B cell (primary cell): ENCODE data around the gene ERRFI1. TPM values are rescaled to one million over a fixed set of nuclear protein-coding genes. Genes with fewer than 3 reads are reported as not detected.

Source experiments
- ATAC-seq: fragments of 200-7000 bp; cut with Tn5 transposase; one replicate; pipeline ENCODE4 v1.10.0; 2021; ENCODE audit warnings: low read depth, mild to moderate bottlenecking, moderate number of reproducible peaks, moderate library complexity
- CTCF ChIA-PET: fragments of 350-600 bp; sonication (Branson Sonifier 250); formaldehyde crosslinking; loops from one replicate; lab custom pipeline; 2021; ENCODE audit warnings: antibody characterized with exemption, inconsistent platforms; lab: Charles Lee
- POLR2A ChIA-PET: fragments of 350-600 bp; sonication (Branson Sonifier 250); formaldehyde crosslinking; loops from one replicate; lab custom pipeline; 2021; ENCODE audit warnings: antibody characterized with exemption; lab: Charles Lee
- DNase-seq: peaks from one replicate; pipeline ENCODE4 v3.0.0; 2013
- H2AFZ ChIP-seq: 2 replicates; pipeline ENCODE4 v1.6.1; 2012; ENCODE audit warnings: mild to moderate bottlenecking, low read depth, low read length; ENCODE audit not compliant: insufficient read depth, poor library complexity, severe bottlenecking
- H3K27ac ChIP-seq, 2 donors: 1 replicate in 1 of 2; 2 replicates in 1 of 2; pipeline ENCODE4 v1.5.1; 2012 to 2013; ENCODE audit warnings: low read length in 2 of 2, mild to moderate bottlenecking in 2 of 2, moderate library complexity in 1 of 2
- H3K27me3 ChIP-seq, 4 experiments: fragments of 200-600 bp in 1 of 4; sonication (generic) in 1 of 4; replicated peaks in 1 of 4; 1 replicate in 2 of 4; 2 replicates in 2 of 4; pipeline versions ENCODE4 v1.6.1 to v1.7.0; 2013 to 2016; ENCODE audit warnings: low read length in 3 of 4, mild to moderate bottlenecking in 2 of 4, mixed read lengths in 1 of 4, moderate library complexity in 1 of 4; ENCODE audit not compliant: insufficient read depth in 4 of 4, control insufficient read depth in 3 of 4; ENCODE audit errors: control extremely low read depth in 1 of 4
- H3K36me3 ChIP-seq, 2 experiments: replicated peaks in 1 of 2; 1 replicate in 1 of 2; 2 replicates in 1 of 2; pipeline versions ENCODE4 v1.6.1 to v1.7.1; 2013; ENCODE audit warnings: low read length in 1 of 2; ENCODE audit not compliant: insufficient read depth in 2 of 2, control insufficient read depth in 1 of 2; ENCODE audit errors: control extremely low read depth in 1 of 2, extremely low read depth in 1 of 2
- H3K4me1 ChIP-seq, 2 donors: fragments of 200-600 bp in 1 of 2; sonication (generic) in 1 of 2; 1 replicate in 1 of 2; 2 replicates in 1 of 2; pipeline versions ENCODE4 v1.5.1 to v1.6.1; 2013 to 2017; ENCODE audit warnings: low read length in 2 of 2; ENCODE audit not compliant: control insufficient read depth in 2 of 2, insufficient read depth in 2 of 2
- H3K4me2 ChIP-seq: replicated peaks from 2 replicates; pipeline ENCODE3; 2012; ENCODE audit warnings: mild to moderate bottlenecking, low read depth, low read length; ENCODE audit not compliant: poor library complexity, severe bottlenecking
- H3K4me3 ChIP-seq, 5 experiments: fragments of 200-600 bp in 1 of 5; sonication (generic) in 1 of 5; 1 replicate in 3 of 5; 2 replicates in 2 of 5; pipeline versions ENCODE4 v1.5.1 to v1.7.0; 2011 to 2016; ENCODE audit warnings: low read length in 4 of 5, mild to moderate bottlenecking in 4 of 5, low read depth in 2 of 5, control low read depth in 1 of 5, moderate library complexity in 1 of 5; ENCODE audit not compliant: insufficient read depth in 1 of 5; ENCODE audit errors: control extremely low read depth in 1 of 5, extremely low read depth in 1 of 5
- H3K79me2 ChIP-seq: fragments of 200-600 bp; sonication (generic); one replicate; pipeline ENCODE4 v1.6.0; 2016; ENCODE audit warnings: low read length; ENCODE audit not compliant: control insufficient read depth, insufficient read depth
- H3K9ac ChIP-seq: fragments of 200-600 bp; sonication (generic); 2 replicates; pipeline ENCODE4 v1.6.1; 2017; ENCODE audit warnings: mild to moderate bottlenecking, low read length, moderate library complexity
- H3K9me3 ChIP-seq, 3 donors: one replicate each; pipeline versions ENCODE4 v1.6.1 to v1.7.1; 2013; ENCODE audit warnings: low read length in 2 of 3; ENCODE audit not compliant: control insufficient read depth in 2 of 3, insufficient read depth in 1 of 3; ENCODE audit errors: control extremely low read depth in 1 of 3
- H4K20me1 ChIP-seq: 2 replicates; pipeline ENCODE4 v1.6.0; 2012; ENCODE audit warnings: mild to moderate bottlenecking, low read length; ENCODE audit not compliant: insufficient read depth, control insufficient read depth, poor library complexity, severe bottlenecking
- H3K27ac Mint-ChIP-seq: one replicate; pipeline ENCODE4 v1.8.0; 2021; ENCODE audit warnings: mixed read lengths
- H3K27me3 Mint-ChIP-seq: one replicate; pipeline ENCODE4 v1.8.0; 2021; ENCODE audit warnings: mixed read lengths
- H3K4me1 Mint-ChIP-seq: one replicate; pipeline ENCODE4 v1.8.0; 2021; ENCODE audit warnings: mixed read lengths
- H3K4me3 Mint-ChIP-seq: one replicate; pipeline ENCODE4 v1.8.0; 2021; ENCODE audit warnings: mixed read lengths
- H3K9me3 Mint-ChIP-seq: one replicate; pipeline ENCODE4 v1.8.0; 2022; ENCODE audit warnings: mixed read lengths; ENCODE audit not compliant: insufficient read depth
- EZH2 ChIP-seq: IDR thresholded peaks from 2 replicates; pipeline ENCODE4 v1.6.1; 2012; ENCODE audit warnings: borderline replicate concordance, low read depth, mild to moderate bottlenecking, moderate library complexity, low read length; ENCODE audit not compliant: insufficient read depth, poor library complexity, severe bottlenecking
- WGBS: methylation state at CpG from one replicate; pipeline ENCODE4 v1.1.5; 2013; ENCODE audit warnings: missing lambda C conversion rate; ENCODE audit not compliant: insufficient coverage; 5-methylcytosine and 5-hydroxymethylcytosine counted together
- intact Hi-C: fragments of 100-400 bp; cut with micrococcal nuclease; formaldehyde crosslinking; loops from one replicate; pipeline ENCODE4 v1.10.0; 2022
- polyA plus RNA-seq: library from polyadenylated mRNA; depleted of rRNA; stranded (reverse); fragments of >200 nt; gene quantifications from 2 replicates; pipeline ENCODE4 v1.2.3, GENCODE V29; 2012
- total RNA-seq, 2 donors: library from RNA; stranded (reverse); fragments of 120-200 nt in 1 of 2; gene quantifications; 1 replicate in 1 of 2; 2 replicates in 1 of 2; pipeline versions ENCODE4 v1.2.3 to v1.2.4, GENCODE V29; 2013 to 2022
- TF ChIP-seq, protein P1 (sequence below): fragments of 200-600 bp; IDR thresholded peaks from one replicate; pipeline ENCODE4 v1.8.0; 2022; ENCODE audit warnings: antibody characterized with exemption, mild to moderate bottlenecking

ERRFI1 gene
- total and polyA plus RNA-seq, 2 donors (not counting 1 experiment from before 2014, with no cell fraction given): 1.5 to 2.0 TPM

DNA sequence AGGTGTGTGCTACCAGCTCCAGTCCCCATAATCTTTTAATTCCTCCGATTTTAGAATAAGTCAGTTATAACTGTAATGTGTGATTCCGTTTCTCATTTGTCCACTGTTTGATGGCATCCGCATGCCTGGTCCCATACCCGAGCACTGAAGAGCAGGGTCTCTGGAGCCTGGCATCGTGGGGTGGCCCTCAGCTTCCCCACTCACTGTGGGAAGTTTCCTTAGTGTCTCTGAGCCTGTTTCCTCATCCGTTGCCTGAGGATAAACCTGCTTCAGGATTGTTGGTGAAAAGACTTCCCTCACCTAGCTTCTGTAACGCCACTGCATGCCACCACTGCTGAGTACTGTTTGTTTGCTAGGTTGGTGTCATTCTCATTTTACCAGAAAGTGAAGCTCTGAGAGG is 45.1 kb downstream of the ERRFI1 start:
- Histone ChIP-seq H3K9me3 (no peaks in the 10 kb centered on the region), H3K4me1 (peaks cover 4 to 6% of the 10 kb centered on the region in 2 donors), H3K4me3 (no peak overlapping the region), H3K4me2 (no peak overlapping the region), H3K27me3 (no peaks in the 10 kb centered on the region), H3K27ac (no peak overlapping the region), H3K36me3 (peaks cover 13 to 75% of the 10 kb centered on the region in 2 experiments), H2AFZ (no peak overlapping the region), H3K79me2 (no peaks in the 10 kb centered on the region), H3K9ac (no peak overlapping the region), H4K20me1 (peaks cover 5% of the 10 kb centered on the region)
- H3K27ac Mint-ChIP-seq: no peak overlapping the region
- ATAC-seq (no peak), DNase-seq (no peak)
- intact Hi-C loops: no loop called here
- no peaks in the 10 kb centered on the region for H3K27me3 Mint-ChIP-seq
- 96% methylated on average over 5 of the region's 7 CpGs for WGBS
- peaks cover 5% of the 10 kb centered on the region for H3K4me1 Mint-ChIP-seq
- TF ChIP-seq EZH2: no peak
- TF ChIP-seq, protein P1, sequence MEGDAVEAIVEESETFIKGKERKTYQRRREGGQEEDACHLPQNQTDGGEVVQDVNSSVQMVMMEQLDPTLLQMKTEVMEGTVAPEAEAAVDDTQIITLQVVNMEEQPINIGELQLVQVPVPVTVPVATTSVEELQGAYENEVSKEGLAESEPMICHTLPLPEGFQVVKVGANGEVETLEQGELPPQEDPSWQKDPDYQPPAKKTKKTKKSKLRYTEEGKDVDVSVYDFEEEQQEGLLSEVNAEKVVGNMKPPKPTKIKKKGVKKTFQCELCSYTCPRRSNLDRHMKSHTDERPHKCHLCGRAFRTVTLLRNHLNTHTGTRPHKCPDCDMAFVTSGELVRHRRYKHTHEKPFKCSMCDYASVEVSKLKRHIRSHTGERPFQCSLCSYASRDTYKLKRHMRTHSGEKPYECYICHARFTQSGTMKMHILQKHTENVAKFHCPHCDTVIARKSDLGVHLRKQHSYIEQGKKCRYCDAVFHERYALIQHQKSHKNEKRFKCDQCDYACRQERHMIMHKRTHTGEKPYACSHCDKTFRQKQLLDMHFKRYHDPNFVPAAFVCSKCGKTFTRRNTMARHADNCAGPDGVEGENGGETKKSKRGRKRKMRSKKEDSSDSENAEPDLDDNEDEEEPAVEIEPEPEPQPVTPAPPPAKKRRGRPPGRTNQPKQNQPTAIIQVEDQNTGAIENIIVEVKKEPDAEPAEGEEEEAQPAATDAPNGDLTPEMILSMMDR: no peak
- H3K9me3 Mint-ChIP-seq: no peaks in the 10 kb centered on the region
- ChIA-PET POLR2A (no interaction called here), CTCF (interaction anchor here (1.2 to 4.6 kb wide), 3 partner anchors 35 to 747 kb away, joined by 3 to 40 read pairs (median 3); no protein-coding TSS in a partner anchor)
- no peak overlapping the region for H3K4me3 Mint-ChIP-seq

DNA sequence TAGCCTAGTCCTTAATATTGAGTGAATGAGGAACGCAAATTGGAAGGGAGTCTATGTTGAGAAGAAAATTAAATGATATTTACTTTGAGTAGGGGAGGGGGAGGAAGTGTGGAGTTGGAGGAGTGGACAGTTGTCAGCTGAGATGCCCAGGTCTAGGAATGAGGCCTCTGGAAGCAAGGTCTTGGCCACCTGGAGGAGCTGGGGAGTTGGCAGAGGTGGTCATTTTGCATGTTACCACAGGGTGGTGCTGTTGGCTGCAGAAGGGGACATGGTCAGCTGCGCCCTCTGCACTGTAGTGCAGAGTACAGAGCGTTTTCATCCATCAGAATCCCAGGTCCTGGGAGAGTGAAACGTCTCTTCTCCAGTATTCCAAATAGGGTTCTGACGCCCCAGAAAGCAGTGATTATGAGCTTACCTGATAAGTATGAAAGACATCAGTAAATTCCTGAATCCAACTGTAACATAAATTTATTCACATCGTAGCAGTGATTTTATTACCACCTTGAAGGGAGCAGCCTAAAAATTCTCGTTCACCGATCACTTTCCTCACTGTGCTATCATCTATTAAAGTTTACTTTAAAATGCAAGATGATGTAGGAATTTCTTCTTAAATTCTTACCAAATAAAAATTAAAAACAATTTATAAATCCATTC is 50.8 kb downstream of the ERRFI1 start:
- WGBS: 67% methylated on average over 3 of the region's 8 CpGs
- ChIA-PET CTCF (interaction anchor here (0.7 to 2.4 kb wide), 11 partner anchors 9 to 374 kb away, joined by 3 to 13 read pairs (median 4); no protein-coding TSS in a partner anchor), POLR2A (interaction anchor here (0.5 to 0.6 kb wide), 2 partner anchors 13 to 405 kb away, joined by 3 to 5 read pairs; no protein-coding TSS in a partner anchor)
- no peaks in the 10 kb centered on the region for H3K9me3 Mint-ChIP-seq
- TF ChIP-seq, protein P1: peak; percentile 68
- no peak for TF ChIP-seq EZH2
- no peak overlapping the region for H3K4me3 Mint-ChIP-seq
- DNase-seq (peak; percentile 46), ATAC-seq (peak; percentile 43)
- H3K4me2 ChIP-seq: no peak overlapping the region
- no peak overlapping the region for H2AFZ ChIP-seq
- H3K27ac ChIP-seq: no peak overlapping the region
- no peak overlapping the region for H3K27ac Mint-ChIP-seq
- H3K27me3 Mint-ChIP-seq: no peaks in the 10 kb centered on the region
- no peaks in the 10 kb centered on the region for H3K4me1 Mint-ChIP-seq
- no peak overlapping the region for H3K9ac ChIP-seq
- H3K9me3 ChIP-seq: no peaks in the 10 kb centered on the region
- H3K79me2 ChIP-seq: peaks cover 26% of the 10 kb centered on the region
- no peak overlapping the region for H3K4me3 ChIP-seq
- peaks cover 3 to 61% of the 10 kb centered on the region in 2 experiments for H3K36me3 ChIP-seq
- no peaks in the 10 kb centered on the region for H3K4me1 ChIP-seq
- intact Hi-C loops: no loop called here
- peaks cover 17% of the 10 kb centered on the region for H4K20me1 ChIP-seq
- no peaks in the 10 kb centered on the region for H3K27me3 ChIP-seq
